Hepatocyte (in vitro differentiated cells): ENCODE results near the gene CRY2.

Experiments
- CTCF ChIP-seq: fragments of 200-600 bp; sonication (generic); IDR thresholded peaks from 2 replicates; pipeline ENCODE4 v1.5.1; 2016; ENCODE audit warnings: antibody characterized with exemption, mild to moderate bottlenecking; ENCODE audit not compliant: poor library complexity
- EZH2phosphoT487 ChIP-seq: fragments of 200-600 bp; sonication (generic); IDR thresholded peaks from one replicate; pipeline ENCODE4 v1.6.1; 2018; ENCODE audit warnings: antibody characterized with exemption, mild to moderate bottlenecking, low read depth, moderate library complexity; ENCODE audit not compliant: unreplicated experiment, severe bottlenecking

- TF ChIP-seq CTCF (no peak), EZH2phosphoT487 (no peak)
Measured at GRCh38 chr11:45927684-45928413, 80.6 kb downstream of the CRY2 start.
